ENCODE data around the gene EIF5. TPM values are rescaled to one million over a fixed set of nuclear protein-coding genes. Genes with fewer than 3 reads are reported as not detected.

The EIF5 gene
- total and polyA plus RNA-seq, 2 donors (not counting 3 experiments of a cell fraction or from before 2014, with no cell fraction given), result 175 to 313 TPM

- no peaks in the 10 kb centered on the region for H3K9me1 ChIP-seq (replicated peaks; ENCODE audit: control insufficient read depth, extremely low read depth, insufficient read depth, low read length)
- dilution Hi-C loops (cut with MboI; ENCODE audit: extremely low pct_ligation_motif_present, low sequenced_read_pairs), result no loop called here
- peak overlapping the region; percentile 1 for H3K27ac ChIP-seq (ENCODE audit: insufficient read depth, low read depth, low read length)
- peaks cover 4% of the 10 kb centered on the region for H3K4me1 ChIP-seq (ENCODE audit: control insufficient read depth, extremely low read depth, insufficient read depth, low read length)
- peak; percentile 87 for DNase-seq (ENCODE audit: low read depth, low spot score)
- H4K20me1 ChIP-seq (replicated peaks; ENCODE audit: control insufficient read depth, extremely low read depth, insufficient read depth, low read length), result no peaks in the 10 kb centered on the region
- H3K27me3 ChIP-seq (ENCODE audit: control insufficient read depth in 2 of 2, insufficient read depth in 2 of 2, low read length in 2 of 2), result no peaks in the 10 kb centered on the region
- no peak overlapping the region for H3K4me2 ChIP-seq (ENCODE audit: insufficient read depth, low read length)
- no peaks in the 10 kb centered on the region for H3K9me3 ChIP-seq (replicated peaks; ENCODE audit: control insufficient read depth, insufficient read depth, low read length)
- ChIA-PET POLR2A (interaction anchor here (0.6 to 1.1 kb wide), 6 partner anchors 17 to 551 kb away, joined by 3 to 9 read pairs (median 5); partner anchors contain the start of gene EIF5), CTCF (interaction anchor here (1.1 to 2.5 kb wide), 2 partner anchors 12 to 18 kb away, joined by 4 to 13 read pairs; no protein-coding TSS in a partner anchor)
- no peak overlapping the region for H3K9ac ChIP-seq (replicated peaks; ENCODE audit: extremely low read depth, insufficient read depth, low read length)
- FAIRE-seq, result peak; percentile 99
- H3K4me3 ChIP-seq (replicated peaks in 1 of 3; ENCODE audit: insufficient read depth in 1 of 3, low read depth in 1 of 3, low read length in 3 of 3), result no peak overlapping the region
- intact Hi-C loops (cut with micrococcal nuclease), result loop anchor here (1.0 kb wide), 1 partner anchor 13 kb away; the partner anchor contains the start of gene MARK3
- no peaks in the 10 kb centered on the region for H3K79me2 ChIP-seq (ENCODE audit: control insufficient read depth, insufficient read depth, low read length)
- no peak for TF ChIP-seq CTCF (IDR thresholded peaks at IDR 0.05; ENCODE audit: extremely low read depth in 1 of 2, insufficient read depth in 1 of 2, low read depth in 1 of 2, low read length in 2 of 2)
- TF ChIP-seq MAX (IDR thresholded peaks at IDR 0.05; ENCODE audit: insufficient read depth, insufficient read length), result no peak
- peak; percentile 64 for TF ChIP-seq POLR2AphosphoS5 (IDR thresholded peaks at IDR 0.05; ENCODE audit: insufficient read depth, low read depth, low read length)
- TF ChIP-seq POLR2A (IDR thresholded peaks at IDR 0.05; ENCODE audit: low read depth, low read length), result no peak
- peak; percentile 51 for TF ChIP-seq JUN (IDR thresholded peaks at IDR 0.05; ENCODE audit: borderline replicate concordance, insufficient read depth, insufficient read length, low read depth)
- no peak for TF ChIP-seq EZH2 (IDR thresholded peaks at IDR 0.05; ENCODE audit: borderline replicate concordance, low read depth, low read length, severe bottlenecking)
- peak; percentile 98 for TF ChIP-seq FOS (IDR thresholded peaks at IDR 0.05; ENCODE audit: borderline replicate concordance, insufficient read depth, low read length)
- TF ChIP-seq MYC (IDR thresholded peaks at IDR 0.05; ENCODE audit: low read depth, low read length), result no peak
- TF ChIP-seq GATA2 (IDR thresholded peaks at IDR 0.05; ENCODE audit: insufficient read depth, insufficient read length, low read depth, low read length), result no peak
- TSS peak; percentile 89 for BruUV-seq (replicated peaks)
- H3K36me3 ChIP-seq (ENCODE audit: control insufficient read depth in 2 of 2, extremely low read depth in 1 of 2, insufficient read depth in 2 of 2, low read length in 2 of 2), result no peaks in the 10 kb centered on the region
- peak overlapping the region; percentile 2 for H2AFZ ChIP-seq (ENCODE audit: low read depth, low read length)
These were observed 38.7 kb downstream of the EIF5 start for GRCh38 chr14:103372552-103373304.

Measured in endothelial cell of umbilical vein (primary cell).